ENCODE results near the gene TTBK2. TPM values are rescaled to one million over a fixed set of nuclear protein-coding genes. Genes with fewer than 3 reads are reported as not detected.

The TTBK2 gene
- polyA plus RNA-seq, 1 of the 3 experiments (the other 2 are of a cell fraction) = 4.5 TPM

DNA sequence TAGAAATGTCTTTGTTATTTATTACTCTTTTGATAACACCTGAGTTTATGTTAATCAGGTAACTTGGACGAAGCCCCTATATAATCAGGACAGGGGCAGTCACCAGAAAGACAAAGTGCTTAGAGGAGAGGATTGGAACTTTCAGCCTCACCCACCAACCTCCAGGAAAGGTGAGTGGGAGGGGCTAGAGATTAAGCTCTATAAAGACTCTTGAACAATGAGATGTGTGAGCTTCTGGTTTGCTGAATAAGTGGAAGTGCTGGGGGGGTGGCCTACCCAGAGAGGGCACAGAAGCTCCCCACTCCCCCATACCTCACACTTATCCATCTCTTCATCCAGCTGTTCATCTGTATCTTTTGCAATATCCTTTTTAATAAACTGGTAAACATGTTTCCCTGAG is 73.9 kb downstream of the TTBK2 start:
- CTCF ChIA-PET = interaction anchor here (1.2 kb wide), 1 partner anchor 25 kb away, joined by 3 read pairs; no protein-coding TSS in a partner anchor
- WGBS (ENCODE audit: low lambda C conversion rate) = 92% methylated on average over 1 of the region's 1 CpG

DNA sequence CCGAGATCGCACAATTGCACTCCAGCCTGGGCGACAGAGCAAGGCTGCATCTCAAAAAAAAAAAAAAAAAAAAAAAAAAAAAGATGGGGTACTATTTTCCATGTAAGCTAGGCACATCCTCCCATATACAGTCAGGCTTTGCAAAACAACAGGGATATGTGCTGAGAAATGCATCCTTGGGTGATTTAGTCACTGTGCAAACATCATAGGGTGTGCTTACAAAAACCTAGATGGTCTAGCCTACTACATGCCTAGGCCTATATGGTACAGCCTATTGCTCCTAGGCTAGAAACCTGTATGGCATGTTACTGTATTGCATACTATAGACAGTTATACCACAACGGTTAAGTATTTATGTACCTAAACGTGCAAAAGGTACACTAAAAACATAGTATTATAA is 75.0 kb downstream of the TTBK2 start:
- Histone ChIP-seq H3K36me3 (replicated peaks in 1 of 2; ENCODE audit: control insufficient read depth in 1 of 2, insufficient read depth in 2 of 2, low read length in 1 of 2) (peaks cover 4 to 12% of the 10 kb centered on the region in 2 experiments), H2AFZ (ENCODE audit: low read depth) (no peak overlapping the region), H4K20me1 (ENCODE audit: insufficient read depth) (no peaks in the 10 kb centered on the region), H3K9me3 (0 out of 2 replicates have a peak, but pooled peaks cover 5% of the 10 kb centered on the region), H3K4me1 (ENCODE audit: control insufficient read depth in 1 of 2, insufficient read depth in 2 of 2, low read depth in 1 of 2, low read length in 1 of 2) (no peaks in the 10 kb centered on the region), H3K27ac (ENCODE audit: low read depth in 2 of 2, low read length in 1 of 2) (no peak overlapping the region), H3K9me2 (no peaks in the 10 kb centered on the region), H3K79me2 (ENCODE audit: insufficient read depth) (no peaks in the 10 kb centered on the region), H3K27me3 (ENCODE audit: insufficient read depth) (no peaks in the 10 kb centered on the region), H3F3A (replicated peaks; ENCODE audit: insufficient read depth) (no peaks in the 10 kb centered on the region), H3K9ac (no peak overlapping the region), H3K4me2 (no peak overlapping the region), H3K4me3 (ENCODE audit: low read depth in 2 of 2, low read length in 1 of 2) (no peak overlapping the region)
- no peak for TF ChIP-seq SMC3 (IDR thresholded peaks at IDR 0.05; ENCODE audit: low read depth, low read length)
- TF ChIP-seq, protein P1, sequence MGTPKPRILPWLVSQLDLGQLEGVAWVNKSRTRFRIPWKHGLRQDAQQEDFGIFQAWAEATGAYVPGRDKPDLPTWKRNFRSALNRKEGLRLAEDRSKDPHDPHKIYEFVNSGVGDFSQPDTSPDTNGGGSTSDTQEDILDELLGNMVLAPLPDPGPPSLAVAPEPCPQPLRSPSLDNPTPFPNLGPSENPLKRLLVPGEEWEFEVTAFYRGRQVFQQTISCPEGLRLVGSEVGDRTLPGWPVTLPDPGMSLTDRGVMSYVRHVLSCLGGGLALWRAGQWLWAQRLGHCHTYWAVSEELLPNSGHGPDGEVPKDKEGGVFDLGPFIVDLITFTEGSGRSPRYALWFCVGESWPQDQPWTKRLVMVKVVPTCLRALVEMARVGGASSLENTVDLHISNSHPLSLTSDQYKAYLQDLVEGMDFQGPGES (IDR thresholded peaks at IDR 0.05; ENCODE audit: low read depth, low read length) = no peak
- no peak for TF ChIP-seq MXI1 (IDR thresholded peaks at IDR 0.05; ENCODE audit: low read depth, low read length)
- no peak for TF ChIP-seq CHD2 (IDR thresholded peaks at IDR 0.05; ENCODE audit: low read length, partially characterized antibody)
- TF ChIP-seq, protein P2, sequence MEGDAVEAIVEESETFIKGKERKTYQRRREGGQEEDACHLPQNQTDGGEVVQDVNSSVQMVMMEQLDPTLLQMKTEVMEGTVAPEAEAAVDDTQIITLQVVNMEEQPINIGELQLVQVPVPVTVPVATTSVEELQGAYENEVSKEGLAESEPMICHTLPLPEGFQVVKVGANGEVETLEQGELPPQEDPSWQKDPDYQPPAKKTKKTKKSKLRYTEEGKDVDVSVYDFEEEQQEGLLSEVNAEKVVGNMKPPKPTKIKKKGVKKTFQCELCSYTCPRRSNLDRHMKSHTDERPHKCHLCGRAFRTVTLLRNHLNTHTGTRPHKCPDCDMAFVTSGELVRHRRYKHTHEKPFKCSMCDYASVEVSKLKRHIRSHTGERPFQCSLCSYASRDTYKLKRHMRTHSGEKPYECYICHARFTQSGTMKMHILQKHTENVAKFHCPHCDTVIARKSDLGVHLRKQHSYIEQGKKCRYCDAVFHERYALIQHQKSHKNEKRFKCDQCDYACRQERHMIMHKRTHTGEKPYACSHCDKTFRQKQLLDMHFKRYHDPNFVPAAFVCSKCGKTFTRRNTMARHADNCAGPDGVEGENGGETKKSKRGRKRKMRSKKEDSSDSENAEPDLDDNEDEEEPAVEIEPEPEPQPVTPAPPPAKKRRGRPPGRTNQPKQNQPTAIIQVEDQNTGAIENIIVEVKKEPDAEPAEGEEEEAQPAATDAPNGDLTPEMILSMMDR (IDR thresholded peaks at IDR 0.05) = no peak
- CTCF ChIA-PET = interaction anchor here (0.8 kb wide), 1 partner anchor 10 kb away, joined by 3 read pairs; no protein-coding TSS in a partner anchor
- DNase-seq = no peak
- POLR2A ChIA-PET = no interaction called here
- 94% methylated on average over 5 of the region's 5 CpGs for WGBS (ENCODE audit: low lambda C conversion rate)

More for the DNA sequence above, 73.9 kb downstream of the TTBK2 start:
- Histone ChIP-seq H3K9me3 (0 out of 2 replicates have a peak, but pooled peaks cover 5% of the 10 kb centered on the region), H4K20me1 (ENCODE audit: insufficient read depth) (no peaks in the 10 kb centered on the region), H3K36me3 (replicated peaks in 1 of 2; ENCODE audit: control insufficient read depth in 1 of 2, insufficient read depth in 2 of 2, low read length in 1 of 2) (peaks cover 4 to 12% of the 10 kb centered on the region in 2 experiments), H3K79me2 (ENCODE audit: insufficient read depth) (no peaks in the 10 kb centered on the region), H3K4me1 (ENCODE audit: control insufficient read depth in 1 of 2, insufficient read depth in 2 of 2, low read depth in 1 of 2, low read length in 1 of 2) (no peaks in the 10 kb centered on the region), H3F3A (replicated peaks; ENCODE audit: insufficient read depth) (no peaks in the 10 kb centered on the region), H2AFZ (ENCODE audit: low read depth) (no peak overlapping the region), H3K4me2 (no peak overlapping the region), H3K27me3 (ENCODE audit: insufficient read depth) (no peaks in the 10 kb centered on the region), H3K27ac (ENCODE audit: low read depth in 2 of 2, low read length in 1 of 2) (no peak overlapping the region), H3K4me3 (ENCODE audit: low read depth in 2 of 2, low read length in 1 of 2) (no peak overlapping the region), H3K9me2 (no peaks in the 10 kb centered on the region), H3K9ac (no peak overlapping the region)
- TF ChIP-seq SIN3A (IDR thresholded peaks at IDR 0.05; ENCODE audit: borderline replicate concordance, low read depth, low read length) (no peak), POLR2AphosphoS5 (IDR thresholded peaks at IDR 0.05; ENCODE audit: low read depth, low read length) (no peak), RAD21 (IDR thresholded peaks at IDR 0.05; ENCODE audit: low read length) (no peak), RCOR1 (IDR thresholded peaks at IDR 0.05; ENCODE audit: low read length) (no peak), EP300 (IDR thresholded peaks at IDR 0.05; ENCODE audit: borderline replicate concordance in 1 of 2, low read depth in 1 of 2, low read length in 1 of 2) (no peak), EZH2phosphoT487 (IDR thresholded peaks at IDR 0.05; ENCODE audit: borderline replicate concordance, low read depth) (no peak), NFIC (IDR thresholded peaks at IDR 0.05; ENCODE audit: borderline replicate concordance) (no peak), SMC3 (IDR thresholded peaks at IDR 0.05; ENCODE audit: low read depth, low read length) (no peak), GATA2 (CRISPR knock-in tag; IDR thresholded peaks at IDR 0.05) (no peak), JUND (IDR thresholded peaks at IDR 0.05) (no peak)
- TF ChIP-seq, protein P3, sequence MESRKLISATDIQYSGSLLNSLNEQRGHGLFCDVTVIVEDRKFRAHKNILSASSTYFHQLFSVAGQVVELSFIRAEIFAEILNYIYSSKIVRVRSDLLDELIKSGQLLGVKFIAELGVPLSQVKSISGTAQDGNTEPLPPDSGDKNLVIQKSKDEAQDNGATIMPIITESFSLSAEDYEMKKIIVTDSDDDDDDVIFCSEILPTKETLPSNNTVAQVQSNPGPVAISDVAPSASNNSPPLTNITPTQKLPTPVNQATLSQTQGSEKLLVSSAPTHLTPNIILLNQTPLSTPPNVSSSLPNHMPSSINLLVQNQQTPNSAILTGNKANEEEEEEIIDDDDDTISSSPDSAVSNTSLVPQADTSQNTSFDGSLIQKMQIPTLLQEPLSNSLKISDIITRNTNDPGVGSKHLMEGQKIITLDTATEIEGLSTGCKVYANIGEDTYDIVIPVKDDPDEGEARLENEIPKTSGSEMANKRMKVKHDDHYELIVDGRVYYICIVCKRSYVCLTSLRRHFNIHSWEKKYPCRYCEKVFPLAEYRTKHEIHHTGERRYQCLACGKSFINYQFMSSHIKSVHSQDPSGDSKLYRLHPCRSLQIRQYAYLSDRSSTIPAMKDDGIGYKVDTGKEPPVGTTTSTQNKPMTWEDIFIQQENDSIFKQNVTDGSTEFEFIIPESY (IDR thresholded peaks at IDR 0.05; ENCODE audit: borderline replicate concordance, low read depth) = no peak
- POLR2A ChIA-PET = no interaction called here
- DNase-seq = no peak

All from SK-N-SH (cell line).